Renal cortex interstitium (tissue), 11 donors: Measurements from ENCODE around the gene GADD45G. TPM values are rescaled to one million over a fixed set of nuclear protein-coding genes. Genes with fewer than 3 reads are reported as not detected.

Experiments used
- DNase-seq, 11 donors: peaks; one replicate each; pipeline ENCODE4 v3.0.0-alpha.2; 2013; ENCODE audit warnings: low read depth in 9 of 11, low spot score in 4 of 11; ENCODE audit errors: extremely low read depth in 1 of 11
- polyA plus RNA-seq, 3 donors: library from polyadenylated mRNA; unstranded; fragments of 120-200 nt; gene quantifications; one replicate each; pipeline ENCODE4 v1.2.1, GENCODE V29; 2013; ENCODE audit not compliant: insufficient read length in 3 of 3

The GADD45G gene
- polyA plus RNA-seq, 3 donors = 1.7 to 3.9 (median 3.5) TPM

- no peak for DNase-seq
These were observed 34.6 kb downstream of the GADD45G start for GRCh38 chr9:89639367-89639795.

- no peak for DNase-seq
These were observed 35.1 kb downstream of the GADD45G start for GRCh38 chr9:89639961-89640360.

- DNase-seq = no peak
These were observed 35.5 kb downstream of the GADD45G start for GRCh38 chr9:89640361-89640760.

- no peak for DNase-seq
These were observed 36.0 kb downstream of the GADD45G start for GRCh38 chr9:89640801-89641200.

- no peak for DNase-seq
These were observed 37.2 kb downstream of the GADD45G start for GRCh38 chr9:89641980-89642379.

- no peak for DNase-seq
These were observed 38.0 kb downstream of the GADD45G start for GRCh38 chr9:89642789-89643188.

GRCh38 chr9:89646189-89646939 is 41.6 kb downstream of the GADD45G start:
- no peak for DNase-seq

GRCh38 chr9:89647366-89648128 is 42.7 kb downstream of the GADD45G start:
- no peak for DNase-seq

- no peak for DNase-seq
These were observed 43.6 kb downstream of the GADD45G start for GRCh38 chr9:89648247-89649000.

- DNase-seq = no peak
These were observed 44.4 kb downstream of the GADD45G start for GRCh38 chr9:89649039-89649691.

GRCh38 chr9:89654025-89654662 is 49.3 kb downstream of the GADD45G start:
- no peak for DNase-seq

- DNase-seq = no peak
These were observed 50.5 kb downstream of the GADD45G start for GRCh38 chr9:89655056-89655989.

Other genes starting within 250 kb of the GADD45G start
- gene SEMA4D, start 106.9 kb upstream of the GADD45G start, polyA plus RNA-seq = 10 to 100 TPM; 46.9 to 68.0 (median 49.1) TPM